Measurements from ENCODE around the gene CYB5B. TPM values are rescaled to one million over a fixed set of nuclear protein-coding genes. Genes with fewer than 3 reads are reported as not detected.

The CYB5B gene
- total and polyA plus RNA-seq, 7 donors, result 42.1 to 92.8 (median 54.5) TPM

- ATAC-seq, result no peak
- no peak overlapping the region for H3K27ac ChIP-seq
- DNase-seq, result no peak
- TF ChIP-seq CTCF (IDR thresholded peaks at IDR 0.05), result no peak
- no peaks in the 10 kb centered on the region for H3K27me3 ChIP-seq (ENCODE audit: insufficient read depth in 3 of 3, low read length in 2 of 3)
- intact Hi-C loops (cut with DNase I), result no loop called here
- H3K4me1 ChIP-seq, result no peaks in the 10 kb centered on the region
- 57 to 62% (median 59%) methylated on average over 4 of the region's 4 CpGs for WGBS, 3 donors
- H3K36me3 ChIP-seq (ENCODE audit: insufficient read depth in 1 of 2, low read depth in 1 of 2), result no peaks in the 10 kb centered on the region
- no peaks in the 10 kb centered on the region for H3K9me3 ChIP-seq
- no peak overlapping the region for H3K4me3 ChIP-seq
Measured at GRCh38 chr16:69508033-69508755, 83.8 kb downstream of the CYB5B start.

- Histone ChIP-seq H3K4me3 (no peak overlapping the region), H3K27ac (no peak overlapping the region), H3K4me1 (no peaks in the 10 kb centered on the region), H3K27me3 (ENCODE audit: insufficient read depth in 3 of 3, low read length in 2 of 3) (no peaks in the 10 kb centered on the region), H3K36me3 (ENCODE audit: insufficient read depth in 1 of 2, low read depth in 1 of 2) (no peaks in the 10 kb centered on the region), H3K9me3 (no peaks in the 10 kb centered on the region)
- no peak for ATAC-seq
- 83 to 91% (median 85%) methylated on average over 5 of the region's 5 CpGs for WGBS, 3 donors
- TF ChIP-seq CTCF (IDR thresholded peaks at IDR 0.05), result no peak
- no peak for DNase-seq
- intact Hi-C loops (cut with DNase I), result no loop called here
Measured at GRCh38 chr16:69509125-69509524, 84.7 kb downstream of the CYB5B start.

- no peak overlapping the region for H3K4me3 ChIP-seq
- intact Hi-C loops (cut with DNase I), result no loop called here
- no peak overlapping the region for H3K27ac ChIP-seq
- no peak for TF ChIP-seq CTCF (IDR thresholded peaks at IDR 0.05)
- DNase-seq, result no peak
- WGBS, 3 donors, result 93 to 96% (median 94%) methylated on average over 4 of the region's 4 CpGs
- no peaks in the 10 kb centered on the region for H3K27me3 ChIP-seq (ENCODE audit: insufficient read depth in 3 of 3, low read length in 2 of 3)
- ATAC-seq, result no peak
- no peaks in the 10 kb centered on the region for H3K36me3 ChIP-seq (ENCODE audit: insufficient read depth in 1 of 2, low read depth in 1 of 2)
- H3K4me1 ChIP-seq, result no peaks in the 10 kb centered on the region
- H3K9me3 ChIP-seq, result no peaks in the 10 kb centered on the region
Measured at GRCh38 chr16:69511651-69512050, 87.2 kb downstream of the CYB5B start.

GRCh38 chr16:69513180-69513966 lies 89.0 kb downstream of the CYB5B start:
- intact Hi-C loops (cut with DNase I), result no loop called here
- no peaks in the 10 kb centered on the region for H3K36me3 ChIP-seq (ENCODE audit: insufficient read depth in 1 of 2, low read depth in 1 of 2)
- no peaks in the 10 kb centered on the region for H3K4me1 ChIP-seq
- 76 to 86% (median 78%) methylated on average over 2 of the region's 2 CpGs for WGBS, 3 donors
- no peak for TF ChIP-seq CTCF (IDR thresholded peaks at IDR 0.05)
- no peak overlapping the region for H3K27ac ChIP-seq
- H3K4me3 ChIP-seq, result no peak overlapping the region
- H3K9me3 ChIP-seq, result no peaks in the 10 kb centered on the region
- ATAC-seq, result no peak
- DNase-seq, result no peak
- no peaks in the 10 kb centered on the region for H3K27me3 ChIP-seq (ENCODE audit: insufficient read depth in 3 of 3, low read length in 2 of 3)
